Liver (tissue), 9 donors: Measurements from ENCODE around the gene CLPTM1L. TPM values are rescaled to one million over a fixed set of nuclear protein-coding genes. Genes with fewer than 3 reads are reported as not detected.
A peak's percentile ranks its signal among the peaks of the same experiment; 100 is the strongest.

Experiments
- DNase-seq: peaks from one replicate; pipeline ENCODE4 v3.0.0-alpha.2; 2017; ENCODE audit warnings: low spot score
- H3K27ac ChIP-seq, 2 donors: one replicate each; pipeline ENCODE4 v1.7.0; 2013; ENCODE audit warnings: inconsistent platforms in 2 of 2, low read length in 2 of 2, control low read depth in 1 of 2, low read depth in 1 of 2, mild to moderate bottlenecking in 1 of 2
- H3K27me3 ChIP-seq, 4 donors: one replicate each; pipeline versions ENCODE4 v1.6.1 to v1.7.0; 2013; ENCODE audit warnings: low read length in 3 of 4, inconsistent platforms in 1 of 4, mild to moderate bottlenecking in 1 of 4, moderate library complexity in 1 of 4; ENCODE audit not compliant: control insufficient read depth in 4 of 4, insufficient read depth in 4 of 4
- H3K36me3 ChIP-seq, 4 donors: one replicate each; pipeline versions ENCODE4 v1.6.1 to v1.7.0; 2013; ENCODE audit warnings: low read length in 3 of 4, mild to moderate bottlenecking in 3 of 4, low read depth in 1 of 4, moderate library complexity in 1 of 4; ENCODE audit not compliant: control insufficient read depth in 4 of 4, insufficient read depth in 3 of 4
- H3K4me1 ChIP-seq, 4 donors: one replicate each; pipeline versions ENCODE4 v1.6.1 to v1.7.0; 2013; ENCODE audit warnings: low read length in 3 of 4, mild to moderate bottlenecking in 3 of 4, moderate library complexity in 1 of 4; ENCODE audit not compliant: control insufficient read depth in 4 of 4, insufficient read depth in 4 of 4
- H3K4me3 ChIP-seq, 3 donors: one replicate each; pipeline versions ENCODE4 v1.6.1 to v1.7.0; 2013; ENCODE audit warnings: low read length in 3 of 3, control low read depth in 1 of 3, low read depth in 1 of 3, mild to moderate bottlenecking in 1 of 3
- H3K9ac ChIP-seq, 2 donors: one replicate each; pipeline ENCODE4 v1.7.0; 2013; ENCODE audit warnings: low read length in 2 of 2, mild to moderate bottlenecking in 2 of 2, moderate library complexity in 2 of 2, control low read depth in 1 of 2, low read depth in 1 of 2
- H3K9me3 ChIP-seq, 4 donors: one replicate each; pipeline versions ENCODE4 v1.6.1 to v1.7.0; 2013; ENCODE audit warnings: low read length in 3 of 4; ENCODE audit not compliant: control insufficient read depth in 4 of 4
- EGR1 ChIP-seq, 2 donors: IDR thresholded peaks; 2 replicates each; pipeline ENCODE4 v1.6.1; 2016 to 2018; ENCODE audit warnings: antibody characterized with exemption in 2 of 2, low read depth in 2 of 2
- FOXA1 ChIP-seq: IDR thresholded peaks from 2 replicates; pipeline ENCODE4 v1.6.1; 2016; ENCODE audit warnings: antibody characterized with exemption
- FOXA2 ChIP-seq: IDR thresholded peaks from 2 replicates; pipeline ENCODE4 v1.6.1; 2016; ENCODE audit warnings: antibody characterized with exemption
- GABPA ChIP-seq, 2 donors: IDR thresholded peaks in 1 of 2; conservative IDR thresholded peaks in 1 of 2; 2 replicates each; pipeline ENCODE4 v1.6.1; 2016; ENCODE audit warnings: antibody characterized with exemption in 2 of 2, mild to moderate bottlenecking in 1 of 2, moderate library complexity in 1 of 2
- HNF4A ChIP-seq, 2 donors: conservative IDR thresholded peaks; 2 replicates each; pipeline ENCODE4 v1.6.1; 2016; ENCODE audit warnings: antibody characterized with exemption in 2 of 2, mild to moderate bottlenecking in 2 of 2
- HNF4G ChIP-seq: IDR thresholded peaks from 2 replicates; pipeline ENCODE4 v1.6.1; 2016; ENCODE audit warnings: antibody characterized with exemption
- JUND ChIP-seq, 2 donors: IDR thresholded peaks; 2 replicates each; pipeline ENCODE4 v1.6.1; 2016; ENCODE audit warnings: antibody characterized with exemption in 2 of 2
- NR2F2 ChIP-seq: IDR thresholded peaks from 2 replicates; pipeline ENCODE4 v1.6.1; 2016; ENCODE audit warnings: antibody characterized with exemption
- RAD21 ChIP-seq, 2 donors: IDR thresholded peaks; 2 replicates each; pipeline ENCODE4 v1.6.1; 2016; ENCODE audit warnings: antibody characterized with exemption in 2 of 2, mild to moderate bottlenecking in 2 of 2
- RXRA ChIP-seq, 2 donors: IDR thresholded peaks; 2 replicates each; pipeline ENCODE4 v1.6.1; 2017 to 2018; ENCODE audit warnings: antibody characterized with exemption in 2 of 2, mild to moderate bottlenecking in 1 of 2
- SP1 ChIP-seq: IDR thresholded peaks from 2 replicates; pipeline ENCODE4 v1.6.1; 2018; ENCODE audit warnings: antibody characterized with exemption, mild to moderate bottlenecking
- TAF1 ChIP-seq: conservative IDR thresholded peaks from 2 replicates; pipeline ENCODE4 v1.6.1; 2016; ENCODE audit warnings: antibody characterized with exemption, mild to moderate bottlenecking
- YY1 ChIP-seq: IDR thresholded peaks from 2 replicates; pipeline ENCODE4 v1.6.1; 2016; ENCODE audit warnings: antibody characterized with exemption, mild to moderate bottlenecking
- WGBS: extraction: QIAGEN DNeasy Blood & Tissue Kit; methylation state at CpG from one replicate; pipeline ENCODE4 v1.1.7; 2013; 5-methylcytosine and 5-hydroxymethylcytosine counted together
- polyA plus RNA-seq, 2 donors: library from polyadenylated mRNA; stranded (reverse) in 1 of 2; unstranded in 1 of 2; fragments of 200-250 nt in 1 of 2; fragments of >200 nt in 1 of 2; fragmentation: Nextera tagmentation in 1 of 2; extraction: Ambion mirVana in 1 of 2; gene quantifications; one replicate each; pipeline versions ENCODE4 v1.2.1 to v1.2.3, GENCODE V29; 2013 to 2015
- total RNA-seq, 2 donors: library from RNA; depleted of rRNA; stranded (reverse); fragments of >200 nt; gene quantifications; one replicate each; pipeline ENCODE4 v1.2.3, GENCODE V29; 2014
- TF ChIP-seq, protein P1 (sequence below): IDR thresholded peaks from 2 replicates; pipeline ENCODE4 v1.6.1; 2016; ENCODE audit warnings: antibody characterized with exemption
- TF ChIP-seq, protein P2 (sequence below): IDR thresholded peaks from 2 replicates; pipeline ENCODE4 v1.6.1; 2016; ENCODE audit warnings: antibody characterized with exemption
- TF ChIP-seq, protein P3 (sequence below): IDR thresholded peaks from 2 replicates; pipeline ENCODE4 v1.6.1; 2016; ENCODE audit warnings: antibody characterized with exemption
- TF ChIP-seq, protein P4 (sequence below): fragments of 150-350 bp; IDR thresholded peaks from 2 replicates; pipeline ENCODE4 v1.5.1; 2017; ENCODE audit warnings: improper control_type of control experiment, low read depth, low read length; ENCODE audit not compliant: missing input control
- TF ChIP-seq, protein P5 (sequence below): IDR thresholded peaks from 2 replicates; pipeline ENCODE4 v1.6.1; 2016; ENCODE audit warnings: antibody characterized with exemption, mild to moderate bottlenecking
- donor health status: healthy.
- donor health status: healthy.
- donor health status: healthy.
- donor health status: healthy.
- donor health status: healthy.

CLPTM1L gene
- total and polyA plus RNA-seq, 4 donors: 69.2 to 255 (median 146) TPM

DNA sequence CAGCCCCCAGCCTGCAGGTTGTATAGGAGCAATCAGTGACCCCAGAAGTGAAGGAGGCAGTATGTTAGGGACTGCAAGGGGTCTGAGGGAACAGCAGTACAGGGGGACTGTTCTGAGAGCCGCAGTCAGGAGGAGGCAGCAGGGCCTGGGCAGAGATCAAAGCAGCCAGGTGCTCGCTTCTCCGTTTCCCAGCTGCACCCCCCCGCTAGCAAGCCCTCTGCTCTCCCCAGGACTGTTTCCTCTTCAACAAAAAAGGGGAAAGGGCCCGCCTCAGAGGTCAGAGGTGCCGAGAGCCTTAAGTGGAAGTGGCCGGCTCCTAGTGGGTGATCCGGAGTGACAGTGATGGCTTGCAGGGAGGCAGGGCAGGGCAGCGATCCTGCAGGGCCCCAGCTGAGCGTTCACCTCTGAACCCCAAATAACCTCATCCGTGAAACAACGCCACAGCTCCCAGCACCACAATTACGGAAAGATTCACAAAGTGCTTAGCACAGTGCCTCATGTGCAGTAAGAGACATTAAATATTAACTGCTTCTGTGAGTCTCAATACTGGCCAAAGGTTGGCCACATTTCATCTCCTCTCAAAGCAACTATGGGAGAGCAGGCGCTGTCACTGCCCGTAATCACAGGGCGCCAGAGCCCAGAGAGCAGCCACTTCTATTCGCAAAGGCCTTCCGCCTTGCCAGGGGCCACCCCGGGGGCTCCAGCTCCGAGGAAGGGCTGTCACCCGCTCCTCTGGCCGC, 8.0 kb downstream of the CLPTM1L start:
- WGBS: 49% methylated on average over 22 of the region's 22 CpGs
- no peak overlapping the region for H3K9ac ChIP-seq
- TF ChIP-seq, protein P1, sequence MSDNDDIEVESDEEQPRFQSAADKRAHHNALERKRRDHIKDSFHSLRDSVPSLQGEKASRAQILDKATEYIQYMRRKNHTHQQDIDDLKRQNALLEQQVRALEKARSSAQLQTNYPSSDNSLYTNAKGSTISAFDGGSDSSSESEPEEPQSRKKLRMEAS: peak; percentile 56
- TF ChIP-seq, protein P2, sequence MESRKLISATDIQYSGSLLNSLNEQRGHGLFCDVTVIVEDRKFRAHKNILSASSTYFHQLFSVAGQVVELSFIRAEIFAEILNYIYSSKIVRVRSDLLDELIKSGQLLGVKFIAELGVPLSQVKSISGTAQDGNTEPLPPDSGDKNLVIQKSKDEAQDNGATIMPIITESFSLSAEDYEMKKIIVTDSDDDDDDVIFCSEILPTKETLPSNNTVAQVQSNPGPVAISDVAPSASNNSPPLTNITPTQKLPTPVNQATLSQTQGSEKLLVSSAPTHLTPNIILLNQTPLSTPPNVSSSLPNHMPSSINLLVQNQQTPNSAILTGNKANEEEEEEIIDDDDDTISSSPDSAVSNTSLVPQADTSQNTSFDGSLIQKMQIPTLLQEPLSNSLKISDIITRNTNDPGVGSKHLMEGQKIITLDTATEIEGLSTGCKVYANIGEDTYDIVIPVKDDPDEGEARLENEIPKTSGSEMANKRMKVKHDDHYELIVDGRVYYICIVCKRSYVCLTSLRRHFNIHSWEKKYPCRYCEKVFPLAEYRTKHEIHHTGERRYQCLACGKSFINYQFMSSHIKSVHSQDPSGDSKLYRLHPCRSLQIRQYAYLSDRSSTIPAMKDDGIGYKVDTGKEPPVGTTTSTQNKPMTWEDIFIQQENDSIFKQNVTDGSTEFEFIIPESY: no peak
- TF ChIP-seq HNF4G: no peak
- no peak for TF ChIP-seq NR2F2
- TF ChIP-seq YY1: peak; percentile 63
- peak in 1 of 2 donors; percentile 31 for TF ChIP-seq JUND (IDR thresholded peaks at IDR 0.05)
- peak; percentile 68 to 79 for TF ChIP-seq HNF4A (conservative IDR thresholded peaks at IDR 0.05)
- peak; percentile 33 for TF ChIP-seq TAF1
- peak; percentile 31 for TF ChIP-seq FOXA2
- peak in 1 of 2 donors; percentile 20 for TF ChIP-seq GABPA (IDR thresholded peaks at IDR 0.05 in 1 of 2, conservative IDR thresholded peaks at IDR 0.05 in 1 of 2)
- TF ChIP-seq, protein P3, sequence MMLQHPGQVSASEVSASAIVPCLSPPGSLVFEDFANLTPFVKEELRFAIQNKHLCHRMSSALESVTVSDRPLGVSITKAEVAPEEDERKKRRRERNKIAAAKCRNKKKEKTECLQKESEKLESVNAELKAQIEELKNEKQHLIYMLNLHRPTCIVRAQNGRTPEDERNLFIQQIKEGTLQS: no peak
- no peak for TF ChIP-seq FOXA1
- TF ChIP-seq RXRA (IDR thresholded peaks at IDR 0.05): peak; percentile 91 to 99
- TF ChIP-seq SP1: peak; percentile 88
- no peak for TF ChIP-seq EGR1 (IDR thresholded peaks at IDR 0.05; ENCODE audit: low read depth in 2 of 2)
- TF ChIP-seq, protein P4, sequence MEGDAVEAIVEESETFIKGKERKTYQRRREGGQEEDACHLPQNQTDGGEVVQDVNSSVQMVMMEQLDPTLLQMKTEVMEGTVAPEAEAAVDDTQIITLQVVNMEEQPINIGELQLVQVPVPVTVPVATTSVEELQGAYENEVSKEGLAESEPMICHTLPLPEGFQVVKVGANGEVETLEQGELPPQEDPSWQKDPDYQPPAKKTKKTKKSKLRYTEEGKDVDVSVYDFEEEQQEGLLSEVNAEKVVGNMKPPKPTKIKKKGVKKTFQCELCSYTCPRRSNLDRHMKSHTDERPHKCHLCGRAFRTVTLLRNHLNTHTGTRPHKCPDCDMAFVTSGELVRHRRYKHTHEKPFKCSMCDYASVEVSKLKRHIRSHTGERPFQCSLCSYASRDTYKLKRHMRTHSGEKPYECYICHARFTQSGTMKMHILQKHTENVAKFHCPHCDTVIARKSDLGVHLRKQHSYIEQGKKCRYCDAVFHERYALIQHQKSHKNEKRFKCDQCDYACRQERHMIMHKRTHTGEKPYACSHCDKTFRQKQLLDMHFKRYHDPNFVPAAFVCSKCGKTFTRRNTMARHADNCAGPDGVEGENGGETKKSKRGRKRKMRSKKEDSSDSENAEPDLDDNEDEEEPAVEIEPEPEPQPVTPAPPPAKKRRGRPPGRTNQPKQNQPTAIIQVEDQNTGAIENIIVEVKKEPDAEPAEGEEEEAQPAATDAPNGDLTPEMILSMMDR: no peak
- TF ChIP-seq, protein P5, sequence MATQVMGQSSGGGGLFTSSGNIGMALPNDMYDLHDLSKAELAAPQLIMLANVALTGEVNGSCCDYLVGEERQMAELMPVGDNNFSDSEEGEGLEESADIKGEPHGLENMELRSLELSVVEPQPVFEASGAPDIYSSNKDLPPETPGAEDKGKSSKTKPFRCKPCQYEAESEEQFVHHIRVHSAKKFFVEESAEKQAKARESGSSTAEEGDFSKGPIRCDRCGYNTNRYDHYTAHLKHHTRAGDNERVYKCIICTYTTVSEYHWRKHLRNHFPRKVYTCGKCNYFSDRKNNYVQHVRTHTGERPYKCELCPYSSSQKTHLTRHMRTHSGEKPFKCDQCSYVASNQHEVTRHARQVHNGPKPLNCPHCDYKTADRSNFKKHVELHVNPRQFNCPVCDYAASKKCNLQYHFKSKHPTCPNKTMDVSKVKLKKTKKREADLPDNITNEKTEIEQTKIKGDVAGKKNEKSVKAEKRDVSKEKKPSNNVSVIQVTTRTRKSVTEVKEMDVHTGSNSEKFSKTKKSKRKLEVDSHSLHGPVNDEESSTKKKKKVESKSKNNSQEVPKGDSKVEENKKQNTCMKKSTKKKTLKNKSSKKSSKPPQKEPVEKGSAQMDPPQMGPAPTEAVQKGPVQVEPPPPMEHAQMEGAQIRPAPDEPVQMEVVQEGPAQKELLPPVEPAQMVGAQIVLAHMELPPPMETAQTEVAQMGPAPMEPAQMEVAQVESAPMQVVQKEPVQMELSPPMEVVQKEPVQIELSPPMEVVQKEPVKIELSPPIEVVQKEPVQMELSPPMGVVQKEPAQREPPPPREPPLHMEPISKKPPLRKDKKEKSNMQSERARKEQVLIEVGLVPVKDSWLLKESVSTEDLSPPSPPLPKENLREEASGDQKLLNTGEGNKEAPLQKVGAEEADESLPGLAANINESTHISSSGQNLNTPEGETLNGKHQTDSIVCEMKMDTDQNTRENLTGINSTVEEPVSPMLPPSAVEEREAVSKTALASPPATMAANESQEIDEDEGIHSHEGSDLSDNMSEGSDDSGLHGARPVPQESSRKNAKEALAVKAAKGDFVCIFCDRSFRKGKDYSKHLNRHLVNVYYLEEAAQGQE: peak; percentile 67
- TF ChIP-seq RAD21 (IDR thresholded peaks at IDR 0.05): peak in 1 of 2 donors; percentile 36
- no peaks in the 10 kb centered on the region for H3K27me3 ChIP-seq
- peaks cover 24 to 55% (median 36%) of the 10 kb centered on the region in 4 donors for H3K36me3 ChIP-seq
- H3K4me1 ChIP-seq: peaks cover 17 to 62% (median 50%) of the 10 kb centered on the region in 4 donors
- no peak for DNase-seq
- peak overlapping the region in 1 of 2 donors; percentile 14 for H3K27ac ChIP-seq
- H3K4me3 ChIP-seq: no peak overlapping the region
- H3K9me3 ChIP-seq: no peaks in the 10 kb centered on the region
